ENCODE data around the gene MSANTD2. TPM values are rescaled to one million over a fixed set of nuclear protein-coding genes. Genes with fewer than 3 reads are reported as not detected.
A peak's percentile ranks its signal among the peaks of the same experiment; 100 is the strongest.

Gene MSANTD2
- total RNA-seq, 1 experiment from 2014 or later = 15.3 TPM

DNA sequence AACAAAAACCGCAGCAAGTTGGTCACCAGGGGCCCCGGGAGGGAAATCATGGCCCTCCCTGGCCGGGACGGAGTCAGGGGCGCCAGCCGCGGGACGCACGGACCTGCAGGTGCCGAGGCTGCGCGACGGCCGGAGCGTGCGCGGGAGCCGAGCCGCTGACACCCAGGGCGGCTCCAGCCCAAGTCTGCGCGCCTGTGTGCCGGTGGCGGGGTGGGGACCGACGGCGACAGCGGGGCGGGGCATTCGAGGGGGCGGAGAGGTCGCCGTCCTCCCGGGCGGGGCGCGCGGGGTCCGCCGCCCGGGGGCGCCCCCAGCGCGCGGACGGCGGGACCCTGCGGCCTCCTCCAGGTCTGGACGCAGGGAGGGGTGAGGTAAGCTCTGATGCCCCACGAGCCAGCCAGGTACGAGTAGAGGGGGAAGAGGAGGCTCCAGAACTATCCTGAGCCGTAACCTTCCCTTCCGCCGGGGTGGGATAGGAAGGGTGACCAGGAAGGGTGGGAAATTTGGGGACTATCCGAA is 38.0 kb downstream of the MSANTD2 start, which contains the start of gene ESAM:
Gene ESAM (minus strand): TSS at position 186 of the 519 bp plus-strand sequence. CDS start 136 bp downstream, at position 50.
- no peak within 1 kb of the TSS for H3K27ac Mint-ChIP-seq (ENCODE audit: low read depth, unreplicated experiment)
- no peak for DNase-seq (ENCODE audit: unreplicated experiment)
- no peaks in the 10 kb centered on the region for H3K9me3 Mint-ChIP-seq (ENCODE audit: unreplicated experiment)
- intact Hi-C loops (cut with micrococcal nuclease) = loop anchor here (2.0 kb wide), 1 partner anchor 31 kb away; no protein-coding TSS in a partner anchor
- peak within 1 kb of the TSS; percentile 62 for H3K4me3 Mint-ChIP-seq (ENCODE audit: unreplicated experiment)
- H3K4me1 Mint-ChIP-seq (ENCODE audit: insufficient read depth, unreplicated experiment) = peaks cover 5% of the 10 kb centered on the region
- ChIA-PET CTCF (interaction anchor here (0.7 to 6.1 kb wide), 23 partner anchors 10 to 130 kb away, joined by 3 to 112 read pairs (median 7); partner anchors contain the start of genes MSANTD2, NRGN, SIAE and SPA17), POLR2A (interaction anchor here (0.6 to 1.9 kb wide), 2 partner anchors 39 to 137 kb away, joined by 3 to 8 read pairs; partner anchors contain the start of gene MSANTD2)
- H3K27me3 Mint-ChIP-seq (ENCODE audit: insufficient read depth, unreplicated experiment) = no peaks in the 10 kb centered on the region
- no peak for TF ChIP-seq CTCF (IDR thresholded peaks at IDR 0.05; ENCODE audit: unreplicated experiment)
- no peaks in the 10 kb centered on the region for H3K36me3 Mint-ChIP-seq (ENCODE audit: insufficient read depth, unreplicated experiment)
- BruUV-seq (replicated peaks) = no TSS peak

- Mint-ChIP-seq H3K27ac (ENCODE audit: low read depth, unreplicated experiment) (no peak overlapping the region), H3K27me3 (ENCODE audit: insufficient read depth, unreplicated experiment) (no peaks in the 10 kb centered on the region), H3K4me3 (ENCODE audit: unreplicated experiment) (no peak overlapping the region), H3K36me3 (ENCODE audit: insufficient read depth, unreplicated experiment) (no peaks in the 10 kb centered on the region), H3K9me3 (ENCODE audit: unreplicated experiment) (no peaks in the 10 kb centered on the region), H3K4me1 (ENCODE audit: insufficient read depth, unreplicated experiment) (peaks cover 5% of the 10 kb centered on the region)
- no TSS peak for BruUV-seq (replicated peaks)
- POLR2A ChIA-PET = interaction anchor here (0.6 to 1.9 kb wide), 2 partner anchors 39 to 137 kb away, joined by 3 to 8 read pairs; partner anchors contain the start of gene MSANTD2
- intact Hi-C loops (cut with micrococcal nuclease) = loop anchor here (2.0 kb wide), 1 partner anchor 31 kb away; no protein-coding TSS in a partner anchor
- CTCF ChIA-PET = interaction anchor here (0.6 to 6.1 kb wide), 18 partner anchors 10 to 1410 kb away, joined by 3 to 112 read pairs (median 4); partner anchors contain the start of genes MSANTD2, SIAE and SPA17
- DNase-seq (ENCODE audit: unreplicated experiment) = no peak
- no peak for TF ChIP-seq CTCF (IDR thresholded peaks at IDR 0.05; ENCODE audit: unreplicated experiment)
Measured at GRCh38 chr11:124761301-124762104, 38.7 kb downstream of the MSANTD2 start.

DNA sequence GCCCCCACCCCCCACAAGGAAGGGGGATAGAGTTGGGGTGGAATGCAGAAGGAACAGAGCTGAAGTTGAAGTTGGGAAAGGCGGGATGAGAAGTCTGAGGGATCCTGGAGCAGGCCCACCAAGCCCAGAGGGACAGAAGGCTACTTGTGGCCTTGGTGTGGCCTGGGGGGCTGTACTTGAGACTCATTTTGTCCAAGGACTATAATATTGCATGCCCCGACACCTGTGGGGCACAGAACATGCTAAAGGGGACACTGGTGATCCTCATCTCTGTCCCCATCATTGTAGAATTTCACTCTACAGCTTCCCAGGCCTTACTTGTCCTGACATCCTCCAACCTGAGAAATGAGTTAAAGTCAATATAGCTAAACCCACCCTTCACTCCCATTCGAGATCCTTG is 39.4 kb downstream of the MSANTD2 start:
- Mint-ChIP-seq H3K27ac (ENCODE audit: low read depth, unreplicated experiment) (no peak overlapping the region), H3K4me3 (ENCODE audit: unreplicated experiment) (no peak overlapping the region), H3K27me3 (ENCODE audit: insufficient read depth, unreplicated experiment) (no peaks in the 10 kb centered on the region), H3K4me1 (ENCODE audit: insufficient read depth, unreplicated experiment) (peaks cover 5% of the 10 kb centered on the region), H3K36me3 (ENCODE audit: insufficient read depth, unreplicated experiment) (no peaks in the 10 kb centered on the region), H3K9me3 (ENCODE audit: unreplicated experiment) (no peaks in the 10 kb centered on the region)
- BruUV-seq (replicated peaks) = no TSS peak
- DNase-seq (ENCODE audit: unreplicated experiment) = no peak
- CTCF ChIA-PET = interaction anchor here (0.5 to 4.6 kb wide), 13 partner anchors 9 to 116 kb away, joined by 3 to 72 read pairs (median 4); no protein-coding TSS in a partner anchor
- intact Hi-C loops (cut with micrococcal nuclease) = no loop called here
- POLR2A ChIA-PET = no interaction called here
- no peak for TF ChIP-seq CTCF (IDR thresholded peaks at IDR 0.05; ENCODE audit: unreplicated experiment)

GRCh38 chr11:124760205-124760652 is 40.0 kb downstream of the MSANTD2 start:
- no peak for DNase-seq (ENCODE audit: unreplicated experiment)
- Mint-ChIP-seq H3K27me3 (ENCODE audit: insufficient read depth, unreplicated experiment) (no peaks in the 10 kb centered on the region), H3K36me3 (ENCODE audit: insufficient read depth, unreplicated experiment) (no peaks in the 10 kb centered on the region), H3K4me1 (ENCODE audit: insufficient read depth, unreplicated experiment) (peaks cover 5% of the 10 kb centered on the region), H3K9me3 (ENCODE audit: unreplicated experiment) (no peaks in the 10 kb centered on the region), H3K27ac (ENCODE audit: low read depth, unreplicated experiment) (no peak overlapping the region), H3K4me3 (ENCODE audit: unreplicated experiment) (no peak overlapping the region)
- intact Hi-C loops (cut with micrococcal nuclease) = no loop called here
- BruUV-seq (replicated peaks) = no TSS peak
- POLR2A ChIA-PET = no interaction called here
- TF ChIP-seq CTCF (IDR thresholded peaks at IDR 0.05; ENCODE audit: unreplicated experiment) = no peak
- CTCF ChIA-PET = interaction anchor here (0.6 to 4.6 kb wide), 8 partner anchors 14 to 95 kb away, joined by 3 to 72 read pairs (median 5); no protein-coding TSS in a partner anchor
